Skin epidermis (tissue), 12 donors: Measurements from ENCODE around the gene STAG1.
"Not testable (repeated sequence)": the region's sequence is repeated elsewhere in the genome, so short reads cannot be mapped to it uniquely, and the experiment has no call there.

ENCODE experiments used
- H3K27ac ChIP-seq, 21 experiments: fragments of 200-600 bp; sonication (generic) in 11 of 21; one replicate each; pipeline ENCODE4 v1.5.0; 2020; ENCODE audit warnings: mild to moderate bottlenecking in 3 of 21, inconsistent platforms in 2 of 21, moderate library complexity in 2 of 21
- H3K4me3 ChIP-seq, 7 experiments: fragments of 200-600 bp; sonication (generic) in 2 of 7; one replicate each; pipeline ENCODE4 v1.5.0; 2020; ENCODE audit warnings: inconsistent platforms in 2 of 7, mild to moderate bottlenecking in 2 of 7, moderate library complexity in 1 of 7

STAG1 gene

DNA sequence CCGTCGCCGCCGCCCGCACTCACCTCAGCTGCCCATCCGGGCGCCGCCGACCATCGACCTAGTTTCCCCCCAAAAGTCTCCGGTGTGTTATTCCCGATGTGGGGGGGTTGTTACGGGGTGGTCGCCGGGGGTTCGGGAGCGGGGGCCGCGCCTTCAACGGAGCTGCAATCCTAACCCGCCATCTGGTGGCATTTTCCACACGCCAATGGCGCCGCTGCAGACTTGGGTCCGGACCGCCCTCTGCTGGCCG lies at the start of gene STAG1:
STAG1 (minus strand) TSS at position 207 of the 250 bp plus-strand sequence. CDS start 121,480 bp downstream, outside the sequence.
- peak within 1 kb of the TSS; percentile 71 to 91 (median 75) for H3K4me3 ChIP-seq
- peak within 1 kb of the TSS; percentile 93 to 100 (median 99) for H3K27ac ChIP-seq

DNA sequence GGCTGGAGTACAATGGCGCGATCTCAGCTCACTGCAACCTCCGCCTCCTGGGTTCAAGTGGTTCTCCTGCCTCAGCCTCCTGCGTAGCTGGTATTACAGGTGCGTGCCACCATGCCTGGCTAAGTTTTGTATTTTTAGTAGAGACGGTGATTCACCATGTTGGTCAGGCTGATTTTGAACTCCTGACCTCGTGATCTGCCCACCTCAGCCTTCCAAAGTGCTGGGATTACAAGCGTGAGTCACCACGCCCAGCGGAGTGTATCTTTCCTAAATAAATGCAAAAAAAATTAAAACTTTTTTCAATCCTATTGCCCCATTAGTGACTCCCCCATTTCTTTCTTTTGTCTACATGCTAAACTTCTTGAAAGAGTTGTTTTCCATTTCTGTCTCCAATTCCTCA lies 49.0 kb upstream of the STAG1 start:
- H3K27ac ChIP-seq, result peak overlapping the region in 1 of 21 experiments; percentile 12
- H3K4me3 ChIP-seq, result not testable (repeated sequence)

DNA sequence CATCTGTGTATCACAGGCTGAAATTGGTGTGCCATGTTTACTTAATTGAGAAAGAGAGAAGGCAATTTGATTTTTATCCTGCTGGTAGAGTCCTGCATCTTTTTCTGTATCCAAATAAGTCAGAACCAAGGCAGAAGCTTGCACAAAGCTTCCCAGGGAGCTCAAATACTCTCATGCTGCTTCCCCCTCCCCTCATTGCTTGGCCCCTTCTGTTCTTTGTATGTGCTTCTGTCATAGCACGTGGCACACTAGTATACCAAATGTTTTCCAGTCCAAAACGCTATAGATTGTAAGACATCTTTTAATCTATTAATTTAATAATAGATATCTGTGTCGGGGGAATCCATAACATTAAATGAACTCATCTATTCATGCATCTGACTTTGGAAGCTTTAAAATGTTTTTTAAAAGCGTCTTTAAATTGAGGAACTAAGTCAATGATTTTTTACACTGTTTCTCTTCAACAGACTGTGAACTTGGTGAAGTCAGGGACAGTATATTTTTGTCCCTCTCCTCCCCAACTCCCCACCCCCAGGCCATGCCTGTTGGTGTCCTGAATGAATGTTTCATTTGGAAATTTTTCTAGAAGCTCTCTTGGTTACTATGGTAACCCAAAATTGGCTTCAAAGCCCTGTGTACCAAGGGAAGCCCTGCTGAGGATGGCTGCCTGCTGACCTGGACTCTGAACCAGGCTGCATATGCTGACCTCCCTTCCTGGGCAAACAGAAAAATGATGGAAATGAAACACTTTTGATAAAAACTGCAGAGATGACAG lies 40.6 kb upstream of the STAG1 start:
- Histone ChIP-seq H3K27ac (no peak overlapping the region), H3K4me3 (no peak overlapping the region)

DNA sequence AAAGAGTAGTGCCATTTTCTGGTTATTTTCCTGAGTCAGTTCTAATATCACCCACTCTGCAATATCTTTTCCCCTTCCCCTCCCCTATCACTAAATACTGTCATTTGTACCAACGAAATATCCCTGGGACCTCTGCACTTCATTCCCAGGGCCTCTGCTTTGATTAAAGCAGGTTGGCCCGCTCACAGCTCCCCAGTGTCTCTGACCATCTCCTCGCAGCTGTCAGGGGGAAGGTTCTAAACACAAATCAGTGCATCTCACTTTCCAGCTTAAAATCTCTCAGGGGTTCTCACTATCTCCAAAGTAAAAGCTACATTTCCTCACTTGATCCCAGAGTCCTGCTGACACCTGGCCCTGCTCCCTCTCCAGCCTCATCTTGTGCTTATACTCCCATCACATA lies 38.6 kb upstream of the STAG1 start:
- no peak overlapping the region for H3K4me3 ChIP-seq
- H3K27ac ChIP-seq, result no peak overlapping the region

DNA sequence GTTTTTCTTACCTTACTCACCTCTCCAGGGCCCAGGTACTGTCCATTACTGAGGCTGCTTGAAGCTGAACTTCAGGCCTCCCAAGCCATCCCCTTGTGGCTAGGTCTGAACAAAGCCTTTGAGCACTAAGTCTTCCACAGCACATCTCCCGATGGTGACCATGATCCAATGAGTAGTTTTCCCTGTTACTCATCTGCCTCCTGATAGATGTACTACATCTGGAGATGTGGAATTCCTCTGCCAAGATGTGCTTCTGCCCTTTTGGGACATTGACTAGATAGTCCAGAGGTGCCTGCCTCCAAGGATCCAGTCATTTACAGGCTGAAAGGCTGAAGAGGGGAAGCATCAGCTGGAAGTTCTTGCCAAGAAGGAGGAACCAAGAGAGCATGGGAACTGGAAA lies 37.8 kb upstream of the STAG1 start:
- no peak overlapping the region for H3K4me3 ChIP-seq

DNA sequence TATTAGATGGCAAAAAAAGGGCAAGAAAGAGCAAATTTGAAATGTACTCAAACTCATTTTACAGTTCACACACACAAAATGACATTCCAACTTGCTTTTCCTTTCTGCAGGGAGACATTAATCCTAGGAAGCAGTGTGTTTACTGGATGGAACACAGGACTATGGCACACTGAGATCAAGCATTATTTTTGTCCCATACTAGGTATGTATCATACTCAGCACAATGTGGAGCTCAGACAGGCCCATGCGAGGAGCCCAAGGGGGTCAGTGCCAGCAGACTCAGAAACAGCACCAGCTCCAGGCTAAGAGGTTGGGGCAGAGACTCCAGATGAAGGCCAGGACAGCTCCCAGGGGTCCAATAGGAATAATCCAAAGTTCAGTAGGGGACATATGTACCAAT lies 36.0 kb upstream of the STAG1 start:
- Histone ChIP-seq H3K27ac (no peak overlapping the region), H3K4me3 (no peak overlapping the region)

More for the DNA sequence above, 37.8 kb upstream of the STAG1 start:
- no peak overlapping the region for H3K27ac ChIP-seq

DNA sequence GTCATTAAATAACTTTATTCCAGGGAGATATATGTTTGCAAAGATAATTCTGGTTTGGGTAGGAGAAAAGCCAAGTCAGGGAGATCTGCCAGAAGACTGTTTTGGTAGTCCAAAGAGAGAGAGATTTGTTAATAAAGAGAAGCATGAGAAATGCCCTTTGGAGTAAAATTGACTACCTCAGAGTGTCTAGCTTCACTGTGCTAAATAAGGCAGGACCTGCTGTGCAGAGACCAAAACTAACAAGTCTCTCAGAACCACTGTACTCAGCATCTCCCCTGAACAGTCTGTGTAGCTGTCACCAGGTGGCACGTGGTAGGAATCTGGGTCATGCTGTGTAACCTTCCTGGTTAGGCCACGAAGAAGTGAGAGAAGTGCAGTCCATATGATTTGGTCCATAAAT lies 35.2 kb upstream of the STAG1 start:
- no peak overlapping the region for H3K4me3 ChIP-seq
- peak overlapping the region in 12 of 21 experiments; percentile 0 to 75 (median 46) for H3K27ac ChIP-seq

DNA sequence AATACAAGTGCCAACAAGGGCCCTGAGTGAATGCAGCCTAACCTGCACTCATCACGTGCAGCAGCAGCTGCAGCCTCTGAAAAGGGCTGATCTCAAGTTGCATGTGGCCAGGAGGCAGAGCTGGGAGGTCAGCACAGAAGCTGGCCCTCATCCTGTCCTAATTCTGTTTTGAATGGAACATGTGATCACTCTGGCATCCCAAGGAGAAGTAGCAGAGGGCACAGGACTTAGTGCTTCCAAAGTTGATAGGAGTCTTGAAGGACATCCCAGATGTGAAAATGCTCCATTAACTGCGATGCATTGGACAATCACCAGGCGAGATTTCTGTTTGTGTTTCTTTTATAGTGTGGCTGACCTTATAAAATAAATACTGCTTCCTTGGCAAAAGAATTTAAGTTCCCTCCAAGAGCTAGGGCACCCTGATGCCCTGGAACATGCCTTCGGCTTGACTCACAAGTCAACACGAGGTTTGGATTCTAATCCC lies 31.6 kb upstream of the STAG1 start:
- no peak overlapping the region for H3K4me3 ChIP-seq
- H3K27ac ChIP-seq, result no peak overlapping the region

DNA sequence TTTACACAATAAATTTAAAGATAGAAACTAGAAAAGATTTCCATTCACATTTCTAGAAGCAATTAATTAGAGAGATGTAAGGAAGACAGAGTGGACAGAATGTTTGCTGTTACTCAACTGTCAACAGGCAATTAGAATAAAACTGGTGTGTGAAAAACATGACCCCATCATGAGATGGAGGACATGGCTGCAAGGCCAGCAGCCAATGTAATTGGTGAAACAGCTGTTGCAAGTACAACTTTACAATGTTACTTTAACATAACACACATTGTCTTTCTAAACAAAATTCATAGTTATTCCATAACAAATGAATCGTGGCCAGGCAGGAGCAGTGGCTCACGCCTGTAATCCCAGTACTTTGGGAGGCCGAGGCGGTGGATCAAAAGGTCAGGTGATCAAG lies 28.6 kb upstream of the STAG1 start:
- H3K4me3 ChIP-seq, result no peak overlapping the region
- no peak overlapping the region for H3K27ac ChIP-seq

DNA sequence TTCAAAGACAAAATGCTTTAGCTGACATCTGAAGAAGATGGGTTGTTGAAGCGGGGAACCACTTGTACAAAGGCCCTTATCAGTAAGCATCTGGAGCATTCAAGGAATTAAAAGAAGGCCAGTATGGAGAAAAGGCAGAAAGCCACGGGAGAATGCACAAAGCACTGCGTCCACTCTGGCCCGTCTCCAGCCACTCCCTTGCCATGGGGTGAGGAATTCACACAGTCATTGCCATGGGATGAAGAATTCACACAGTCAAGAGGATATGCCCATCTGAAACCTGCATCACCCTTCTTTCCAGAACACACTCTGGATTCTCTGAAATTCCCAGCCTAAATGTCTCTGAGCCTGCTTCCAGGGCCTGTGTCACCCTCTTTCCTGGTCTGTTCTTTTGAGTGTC lies 26.7 kb upstream of the STAG1 start:
- no peak overlapping the region for H3K27ac ChIP-seq

DNA sequence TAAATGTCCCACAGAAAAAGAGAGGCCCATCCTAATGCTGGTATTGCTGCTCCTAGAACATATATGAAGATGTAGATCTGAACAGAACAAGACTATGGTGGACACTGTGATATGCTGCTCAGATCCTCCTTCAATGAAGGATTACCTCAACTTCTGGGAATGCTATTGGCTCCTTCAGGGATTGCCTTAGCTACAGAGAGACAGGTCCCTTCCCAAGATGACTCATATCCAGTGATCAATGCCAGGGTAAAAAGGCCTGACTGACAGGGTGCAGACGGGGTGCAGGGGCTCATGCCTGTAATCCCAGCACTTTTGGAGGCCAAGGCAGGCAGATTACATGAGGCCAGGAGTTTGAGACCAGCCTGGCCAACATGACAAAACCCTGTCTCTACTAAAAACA lies 20.5 kb upstream of the STAG1 start:
- Histone ChIP-seq H3K4me3 (no peak overlapping the region), H3K27ac (no peak overlapping the region)

More for the DNA sequence above, 26.7 kb upstream of the STAG1 start:
- H3K4me3 ChIP-seq, result no peak overlapping the region

DNA sequence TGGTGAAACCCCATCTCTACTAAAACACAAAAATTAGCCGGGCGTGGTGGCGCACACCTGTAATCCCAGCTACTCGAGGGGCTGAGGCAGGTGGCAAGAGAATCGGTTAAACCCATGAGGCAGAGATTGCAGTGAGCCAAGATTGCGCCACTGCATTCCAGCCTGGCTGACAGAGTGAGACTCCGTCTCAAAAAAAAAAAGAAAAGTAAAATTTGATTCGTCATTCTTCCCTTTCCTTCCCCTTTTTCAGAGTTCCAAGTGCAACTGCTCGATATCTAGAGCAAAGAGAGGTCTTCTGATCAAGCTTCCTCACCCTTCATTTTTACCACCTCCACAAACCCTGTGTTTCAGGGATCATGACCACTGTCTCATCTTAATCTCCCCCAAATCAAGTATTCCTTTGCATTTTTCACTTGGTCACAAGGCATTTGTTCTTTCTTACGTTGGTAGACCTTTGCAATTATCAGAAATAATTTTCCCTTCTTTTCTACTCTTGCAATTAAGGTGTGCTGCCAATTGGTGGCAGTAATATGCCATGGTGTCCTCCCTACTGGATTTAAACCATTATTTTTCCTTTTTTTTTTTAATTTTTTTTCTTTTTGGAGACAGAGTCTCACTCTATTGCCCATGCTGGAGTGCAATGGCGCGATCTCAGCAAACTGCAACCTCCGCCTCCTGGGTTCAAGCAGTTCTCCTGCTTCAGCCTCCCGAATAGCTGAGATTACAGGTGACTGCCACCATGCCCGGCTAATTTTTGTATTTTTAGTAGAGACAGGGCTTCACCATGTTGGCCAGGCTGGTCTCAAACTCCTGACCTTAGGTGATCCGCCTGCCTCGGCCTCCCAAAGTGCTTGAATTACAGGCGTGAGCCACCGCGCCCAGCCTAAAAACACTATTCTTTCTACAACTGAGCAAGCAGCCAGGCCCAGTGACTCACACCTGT lies 6.3 kb upstream of the STAG1 start:
- peak overlapping the region in 1 of 21 experiments; percentile 39 for H3K27ac ChIP-seq
- H3K4me3 ChIP-seq, result not testable (repeated sequence)

DNA sequence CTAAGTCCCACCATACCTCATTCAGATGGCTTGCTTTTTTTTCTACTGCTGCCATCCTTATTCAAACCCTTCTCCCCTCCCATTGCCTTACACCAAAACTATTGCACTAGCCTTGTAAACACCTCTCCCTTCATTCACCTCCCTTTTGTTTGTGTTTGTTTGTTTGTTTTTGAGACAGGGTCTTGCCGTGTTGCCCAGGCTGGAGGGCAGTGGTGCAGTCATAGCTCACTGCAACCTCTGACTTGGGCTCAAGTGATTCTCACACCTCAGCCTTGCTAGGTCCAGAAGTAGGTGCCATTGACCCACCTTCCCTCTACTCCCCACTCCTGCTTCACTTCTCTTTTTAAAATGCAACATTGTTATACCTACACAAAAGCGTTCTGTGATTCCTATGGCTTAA lies 3.0 kb upstream of the STAG1 start:
- H3K4me3 ChIP-seq, result no peak overlapping the region
- peak overlapping the region in 1 of 21 experiments; percentile 9 for H3K27ac ChIP-seq

DNA sequence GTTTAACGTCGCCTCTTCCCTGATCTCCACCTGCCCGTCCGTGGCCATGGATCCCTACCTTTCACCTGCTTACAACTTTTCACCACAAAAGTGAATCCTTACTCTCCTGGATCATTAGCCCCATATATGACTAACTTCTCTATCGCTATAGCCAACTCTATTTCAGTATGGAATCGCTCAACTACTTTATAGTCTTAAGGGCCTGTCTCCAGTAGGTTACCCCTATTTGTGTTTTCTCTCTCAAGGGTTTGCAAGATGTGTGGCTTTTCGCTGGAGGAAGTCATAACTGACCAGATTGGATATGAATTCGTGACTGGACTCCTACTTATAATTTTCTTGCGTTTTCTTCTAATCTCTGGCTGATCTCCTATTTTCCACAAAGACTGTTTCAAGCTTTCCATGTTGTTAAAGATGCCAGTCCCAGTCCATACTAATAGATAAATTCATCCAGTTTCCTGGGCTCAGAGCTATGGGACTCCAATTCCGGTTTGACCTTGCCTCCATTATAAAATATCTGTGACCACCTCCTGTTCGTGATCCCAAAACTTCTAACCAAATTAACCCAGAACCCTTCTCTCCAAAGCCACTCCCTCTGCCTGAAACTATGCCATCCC lies 1.3 kb upstream of the STAG1 start:
- Histone ChIP-seq H3K4me3 (peak overlapping the region; percentile 35 to 91 (median 42)), H3K27ac (peak overlapping the region; percentile 66 to 100 (median 98))

DNA sequence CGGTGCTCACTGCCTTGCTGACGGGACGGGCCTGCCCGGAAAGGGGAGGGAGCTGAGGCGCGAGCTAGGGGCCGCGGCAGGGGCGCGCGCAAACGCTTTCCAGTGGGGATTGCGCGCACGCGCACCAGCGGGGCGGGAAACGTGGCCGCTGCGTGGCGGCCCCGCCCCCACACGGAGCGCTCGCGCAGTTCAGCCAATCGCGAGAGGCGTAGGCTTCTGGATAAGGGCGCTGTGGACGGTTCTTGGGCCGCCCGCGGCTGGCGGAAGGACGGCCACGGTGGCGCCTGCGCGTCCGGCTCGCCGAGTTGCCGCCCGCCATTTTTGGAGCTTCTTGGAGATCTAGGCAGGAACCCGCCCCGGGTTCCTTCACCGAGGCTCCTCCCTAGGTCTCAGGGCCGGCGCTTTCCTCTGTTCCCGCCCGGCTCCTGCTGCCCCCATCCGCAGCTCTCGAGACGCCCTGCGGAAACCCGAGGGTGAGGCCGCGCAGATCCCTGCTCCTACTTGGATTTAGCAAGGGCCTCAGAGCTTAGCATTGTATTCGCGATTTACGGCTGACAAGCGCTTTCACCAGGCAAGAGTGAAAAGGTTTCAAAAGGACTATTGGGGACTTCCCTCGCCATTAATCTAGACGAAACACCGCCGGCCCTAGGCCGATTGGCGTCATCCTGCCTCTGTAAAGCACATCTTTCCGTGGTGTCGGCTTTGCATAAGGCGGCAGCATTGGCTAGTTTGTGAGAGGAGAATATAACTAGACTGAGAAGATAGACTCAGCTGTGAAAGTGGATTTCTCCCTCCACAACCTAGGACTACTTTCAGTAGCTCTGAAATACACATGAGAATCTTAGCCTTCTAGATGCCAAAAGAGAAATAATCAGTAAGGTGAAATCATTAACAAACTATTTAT lies 496 bp upstream of the STAG1 start:
- peak overlapping the region; percentile 87 to 100 (median 99) for H3K27ac ChIP-seq
- H3K4me3 ChIP-seq, result peak overlapping the region; percentile 71 to 91 (median 75)

DNA sequence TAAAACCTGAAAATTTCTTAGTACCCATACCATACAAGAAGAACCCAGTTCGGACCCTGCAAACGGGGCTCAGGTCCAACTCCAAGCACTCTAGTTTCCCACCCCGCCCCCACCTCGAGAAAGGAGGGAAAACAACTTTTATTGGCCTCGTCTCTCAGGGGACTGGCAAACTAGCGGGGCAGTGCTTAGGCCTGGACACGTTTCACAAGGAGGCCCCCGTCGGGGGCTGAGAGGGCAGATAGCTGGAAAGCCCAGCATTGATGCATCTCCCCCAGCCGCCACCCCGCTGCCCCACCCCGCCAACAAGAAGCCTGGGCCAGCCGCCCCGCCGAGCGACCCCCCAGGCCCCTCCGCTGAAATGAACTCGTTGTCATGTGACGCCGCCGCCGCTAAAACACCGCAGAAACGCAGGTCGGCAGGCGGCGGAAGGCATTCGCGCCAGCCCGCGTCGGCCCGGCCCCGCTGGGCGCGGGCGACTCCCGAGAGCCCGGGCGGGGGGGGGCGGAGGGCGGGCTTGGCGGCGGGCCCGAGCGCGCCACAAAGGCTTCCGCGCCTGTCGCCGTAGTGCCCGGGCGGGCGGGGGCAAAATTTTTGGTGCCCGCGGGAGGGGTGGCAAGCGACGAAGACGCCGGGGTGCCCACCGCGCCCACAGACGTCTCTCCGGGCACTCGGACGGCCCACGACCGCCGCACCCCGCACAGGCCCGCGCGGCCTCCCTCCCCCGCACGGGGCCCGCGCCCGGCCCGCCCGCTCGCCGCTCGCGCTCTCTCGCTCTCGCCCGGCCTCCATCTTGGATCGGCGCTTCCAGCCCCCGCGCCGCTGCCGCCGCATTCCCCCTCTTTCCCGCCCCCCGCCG lies 634 bp downstream of the STAG1 start:
- peak overlapping the region; percentile 93 to 100 (median 99) for H3K27ac ChIP-seq
- H3K4me3 ChIP-seq, result peak overlapping the region; percentile 71 to 91 (median 75)

DNA sequence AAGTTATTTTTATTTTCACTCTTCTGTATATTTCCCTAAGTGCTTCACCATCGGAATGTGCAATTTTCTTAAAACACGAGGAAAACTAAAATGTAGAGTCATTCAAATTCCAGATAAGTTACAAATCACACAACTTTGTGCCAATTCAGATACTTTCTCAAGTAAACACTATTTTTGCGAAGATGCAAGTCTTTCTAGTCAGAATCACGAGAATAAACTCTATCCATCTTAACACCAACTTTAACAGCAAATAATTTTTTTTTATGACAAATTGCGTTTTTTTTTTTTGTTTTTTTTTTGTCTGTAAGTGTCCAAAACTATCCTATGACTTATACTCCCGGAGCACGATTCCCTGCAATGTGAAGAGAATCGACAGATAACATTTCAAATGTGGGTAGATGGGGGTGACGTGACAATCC lies 1.3 kb downstream of the STAG1 start:
- Histone ChIP-seq H3K4me3 (peak overlapping the region; percentile 71 to 91 (median 75)), H3K27ac (peak overlapping the region in 20 of 21 experiments; percentile 93 to 100 (median 99))

DNA sequence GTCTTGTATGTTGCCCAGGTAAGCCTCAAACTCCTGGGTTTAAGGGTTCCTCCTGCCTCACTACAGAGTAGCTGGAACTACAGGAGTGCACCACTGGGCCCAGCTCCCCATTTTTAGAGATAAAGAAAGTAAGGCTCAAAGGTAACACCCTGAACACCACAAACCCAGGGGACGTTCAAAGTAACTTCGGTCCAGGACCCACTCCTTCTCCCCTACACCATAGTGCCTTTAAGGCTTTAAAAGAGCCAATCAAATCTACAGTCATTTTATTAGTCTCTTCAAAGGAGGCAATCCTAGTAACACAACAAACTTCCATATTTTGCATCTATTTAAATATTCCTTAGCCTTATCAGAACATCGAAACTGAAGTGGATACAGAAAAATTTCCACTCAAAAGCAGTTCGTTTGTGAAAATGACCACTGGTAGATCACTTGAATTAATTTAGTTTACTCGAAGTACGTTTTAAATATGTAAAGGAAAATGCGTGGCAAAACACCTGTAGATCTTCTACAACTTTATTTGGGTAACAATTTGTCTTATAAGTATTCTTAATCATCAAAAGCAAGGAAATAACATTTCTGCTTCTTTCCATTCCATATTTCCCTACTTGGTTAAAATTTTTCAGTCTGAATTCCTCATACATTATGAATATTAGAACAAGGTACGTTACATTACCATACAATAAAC lies 1.8 kb downstream of the STAG1 start:
- peak overlapping the region in 20 of 21 experiments; percentile 35 to 100 (median 99) for H3K27ac ChIP-seq
- peak overlapping the region; percentile 71 to 91 (median 75) for H3K4me3 ChIP-seq
